ENCODE results near the gene AGBL2. TPM values are rescaled to one million over a fixed set of nuclear protein-coding genes. Genes with fewer than 3 reads are reported as not detected.
"Not testable (repeated sequence)": the region's sequence is repeated elsewhere in the genome, so short reads cannot be mapped to it uniquely, and the experiment has no call there.

Gene AGBL2
- total and polyA plus RNA-seq, 8 donors = 0.51 to 4.3 (median 1.2) TPM

DNA sequence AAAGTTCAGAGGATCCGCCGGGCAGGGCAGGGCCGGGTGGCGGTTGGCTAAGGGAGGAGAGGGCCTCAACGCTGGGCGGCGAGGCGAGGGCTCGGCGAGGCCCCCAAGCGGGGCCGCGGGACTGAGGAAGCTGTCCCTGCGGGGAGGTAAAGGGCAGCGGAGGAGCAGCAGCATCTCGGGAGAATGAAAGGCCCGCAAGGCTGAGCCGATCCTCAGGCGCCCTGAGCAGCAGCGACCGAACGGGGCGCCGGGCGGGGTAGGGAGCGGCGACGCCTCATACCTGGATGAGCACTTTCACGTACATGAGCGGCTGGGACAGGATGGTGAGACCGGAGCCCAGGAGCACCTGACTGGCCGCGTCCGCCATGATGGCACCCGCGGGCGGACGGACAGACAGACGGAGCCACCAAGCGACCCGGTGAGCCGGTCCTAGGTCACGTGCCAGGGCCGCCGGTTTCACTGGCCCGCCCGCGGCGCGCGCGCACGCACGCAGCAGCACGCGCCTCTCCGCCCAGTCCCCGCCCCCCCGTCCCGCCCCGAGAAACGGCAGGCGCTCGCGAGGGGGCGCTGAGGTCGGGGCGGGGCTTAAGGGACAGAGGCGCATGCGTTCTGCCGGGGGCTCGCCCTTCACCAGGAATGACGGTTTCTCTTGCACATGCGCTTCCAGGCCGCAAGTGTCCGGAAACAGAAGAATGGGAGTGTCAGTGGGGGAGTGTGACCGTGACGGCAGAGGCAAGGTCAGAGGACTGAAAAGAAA is 72.9 kb downstream of the AGBL2 start, which contains the start of gene MTCH2:
MTCH2 (minus strand) TSS at position 461 of the 757 bp plus-strand sequence; CDS start at position 367, 94 bp downstream.
- peak within 1 kb of the TSS; percentile 76 to 91 (median 86) for H3K27ac ChIP-seq
- no peaks in the 10 kb centered on the region for H3K9me3 ChIP-seq
- TF ChIP-seq, protein P1, sequence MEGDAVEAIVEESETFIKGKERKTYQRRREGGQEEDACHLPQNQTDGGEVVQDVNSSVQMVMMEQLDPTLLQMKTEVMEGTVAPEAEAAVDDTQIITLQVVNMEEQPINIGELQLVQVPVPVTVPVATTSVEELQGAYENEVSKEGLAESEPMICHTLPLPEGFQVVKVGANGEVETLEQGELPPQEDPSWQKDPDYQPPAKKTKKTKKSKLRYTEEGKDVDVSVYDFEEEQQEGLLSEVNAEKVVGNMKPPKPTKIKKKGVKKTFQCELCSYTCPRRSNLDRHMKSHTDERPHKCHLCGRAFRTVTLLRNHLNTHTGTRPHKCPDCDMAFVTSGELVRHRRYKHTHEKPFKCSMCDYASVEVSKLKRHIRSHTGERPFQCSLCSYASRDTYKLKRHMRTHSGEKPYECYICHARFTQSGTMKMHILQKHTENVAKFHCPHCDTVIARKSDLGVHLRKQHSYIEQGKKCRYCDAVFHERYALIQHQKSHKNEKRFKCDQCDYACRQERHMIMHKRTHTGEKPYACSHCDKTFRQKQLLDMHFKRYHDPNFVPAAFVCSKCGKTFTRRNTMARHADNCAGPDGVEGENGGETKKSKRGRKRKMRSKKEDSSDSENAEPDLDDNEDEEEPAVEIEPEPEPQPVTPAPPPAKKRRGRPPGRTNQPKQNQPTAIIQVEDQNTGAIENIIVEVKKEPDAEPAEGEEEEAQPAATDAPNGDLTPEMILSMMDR (IDR thresholded peaks at IDR 0.05) = peak in 3 of 4 donors; percentile 12 to 40 (median 16)
- intact Hi-C loops (cut with DNase I) = no loop called here
- ATAC-seq (peak; percentile 97 to 99 (median 98)), DNase-seq (peak; percentile 94 to 97 (median 96)), FAIRE-seq (no peak)
- H3K4me3 ChIP-seq = peak within 1 kb of the TSS; percentile 57 to 94 (median 74)
- no peaks in the 10 kb centered on the region for H3K27me3 ChIP-seq
- peaks cover 0 to 7% (median 0%) of the 10 kb centered on the region in 3 donors for H3K4me1 ChIP-seq
- 0 to 1% methylated on average over 41 to 78 of the region's 78 CpGs for WGBS, 2 donors
- peaks cover 0 to 7% (median 0%) of the 10 kb centered on the region in 3 donors for H3K36me3 ChIP-seq

DNA sequence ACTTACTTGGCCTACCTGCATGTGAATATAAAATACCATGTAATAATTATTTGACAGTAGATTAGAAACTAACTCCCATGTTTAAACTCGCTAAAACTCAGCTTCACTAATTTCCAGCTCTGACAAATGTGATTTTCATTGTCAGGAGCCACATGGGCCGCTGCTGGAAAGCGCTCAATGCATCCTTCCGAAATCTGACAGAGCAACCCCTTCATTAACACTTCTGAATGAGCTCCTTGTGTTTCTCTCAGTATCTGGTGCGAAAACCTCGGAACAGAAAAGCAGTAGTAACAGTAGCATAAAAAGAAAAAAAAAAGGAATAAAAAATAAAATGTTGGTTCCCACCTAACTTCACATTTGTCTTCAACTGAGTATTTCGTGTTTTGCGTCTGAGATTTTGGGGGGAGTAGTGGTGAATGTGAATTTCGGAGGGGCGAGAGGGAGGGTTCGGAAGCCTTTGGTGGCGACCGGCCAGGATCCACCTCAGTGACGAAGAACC is 73.5 kb downstream of the AGBL2 start:
- no peaks in the 10 kb centered on the region for H3K9me3 ChIP-seq
- TF ChIP-seq, protein P1 (IDR thresholded peaks at IDR 0.05) = no peak
- H3K4me1 ChIP-seq = peaks cover 0 to 7% (median 0%) of the 10 kb centered on the region in 3 donors
- intact Hi-C loops (cut with DNase I) = no loop called here
- ATAC-seq = no peak
- peak overlapping the region; percentile 76 to 91 (median 86) for H3K27ac ChIP-seq
- no peak for FAIRE-seq
- DNase-seq = no peak
- 4% methylated on average over 14 of the region's 14 CpGs for WGBS, 2 donors
- peaks cover 0 to 7% (median 0%) of the 10 kb centered on the region in 3 donors for H3K36me3 ChIP-seq
- H3K27me3 ChIP-seq = no peaks in the 10 kb centered on the region
- peak overlapping the region; percentile 57 to 94 (median 74) for H3K4me3 ChIP-seq

DNA sequence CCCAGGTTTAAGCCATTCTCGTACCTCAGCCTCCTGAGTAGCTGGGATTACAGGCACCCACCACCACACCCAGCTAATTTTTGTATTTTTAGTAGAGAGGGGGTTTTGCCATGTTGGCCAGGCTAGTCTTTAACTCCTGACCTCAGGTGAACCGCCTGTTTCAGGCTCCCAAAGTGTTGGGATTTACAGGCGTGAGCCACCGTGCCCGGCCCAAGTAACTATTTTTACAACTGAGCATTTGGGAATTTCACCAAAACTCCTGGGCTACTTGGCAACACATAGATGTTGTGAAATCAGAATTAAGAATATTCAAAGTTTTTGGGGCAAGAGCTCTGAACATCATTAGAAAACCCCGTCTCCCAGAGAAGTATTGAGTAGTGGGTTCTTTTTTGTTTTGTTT is 74.7 kb downstream of the AGBL2 start:
- DNase-seq; H3K27ac ChIP-seq; H3K9me3 ChIP-seq; H3K27me3 ChIP-seq; H3K36me3 ChIP-seq; intact Hi-C loops (cut with DNase I); ATAC-seq; H3K4me3 ChIP-seq; H3K4me1 ChIP-seq; FAIRE-seq: not testable (repeated sequence)
- 90 to 92% methylated on average over 6 of the region's 6 CpGs for WGBS, 2 donors

DNA sequence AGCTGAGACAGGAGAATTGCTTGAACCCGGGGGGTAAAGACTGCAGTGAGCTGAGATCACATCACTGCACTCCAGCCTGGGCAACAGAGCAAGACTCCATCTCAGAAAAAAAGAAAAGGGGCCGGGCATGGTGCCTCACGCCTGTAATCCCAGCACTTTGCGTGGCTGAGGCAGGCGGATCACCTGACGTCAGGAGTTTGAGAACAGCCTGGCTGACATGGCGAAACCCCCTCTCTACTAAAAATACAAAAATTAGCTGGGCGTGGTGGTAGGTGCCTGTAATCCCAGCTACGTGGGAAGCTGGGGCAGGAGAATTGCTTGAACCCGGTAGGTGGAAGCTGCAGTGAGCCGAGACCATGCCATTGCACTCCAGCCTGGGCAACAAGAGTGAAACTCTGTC is 78.8 kb downstream of the AGBL2 start:
- WGBS, 2 donors = 96 to 99% methylated on average over 11 of the region's 11 CpGs
- DNase-seq; FAIRE-seq; H3K27me3 ChIP-seq; H3K4me1 ChIP-seq; ATAC-seq; H3K4me3 ChIP-seq; H3K27ac ChIP-seq; H3K9me3 ChIP-seq; H3K36me3 ChIP-seq; intact Hi-C loops (cut with DNase I): not testable (repeated sequence)

DNA sequence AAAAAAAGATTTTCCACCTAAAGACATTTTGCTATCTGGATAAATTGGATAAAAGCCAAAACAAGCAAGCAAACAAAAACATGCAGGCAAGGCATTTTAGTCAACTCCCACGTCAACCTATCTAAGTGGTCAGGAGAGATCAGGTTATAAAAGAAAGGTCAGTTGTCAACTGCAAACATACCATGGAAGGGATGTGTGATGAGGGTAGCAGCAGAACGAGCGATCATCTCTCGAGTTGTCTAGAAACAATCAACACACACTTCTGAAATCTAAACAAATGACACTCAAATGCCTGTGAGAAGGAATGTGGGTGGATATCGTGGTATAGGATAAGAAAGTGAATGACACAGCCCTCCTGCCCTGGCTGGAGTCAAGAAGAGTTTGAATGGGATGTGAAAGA is 83.7 kb downstream of the AGBL2 start:
- Histone ChIP-seq H3K27me3 (no peaks in the 10 kb centered on the region), H3K4me1 (no peaks in the 10 kb centered on the region), H3K4me3 (no peak overlapping the region), H3K9me3 (no peaks in the 10 kb centered on the region), H3K36me3 (peaks cover 0 to 30% (median 0%) of the 10 kb centered on the region in 3 donors), H3K27ac (no peak overlapping the region)
- intact Hi-C loops (cut with DNase I) = no loop called here
- no peak for FAIRE-seq
- WGBS, 2 donors = 61 to 67% methylated on average over 5 of the region's 5 CpGs
- ATAC-seq = no peak
- TF ChIP-seq, protein P1 (IDR thresholded peaks at IDR 0.05) = no peak
- DNase-seq = no peak

DNA sequence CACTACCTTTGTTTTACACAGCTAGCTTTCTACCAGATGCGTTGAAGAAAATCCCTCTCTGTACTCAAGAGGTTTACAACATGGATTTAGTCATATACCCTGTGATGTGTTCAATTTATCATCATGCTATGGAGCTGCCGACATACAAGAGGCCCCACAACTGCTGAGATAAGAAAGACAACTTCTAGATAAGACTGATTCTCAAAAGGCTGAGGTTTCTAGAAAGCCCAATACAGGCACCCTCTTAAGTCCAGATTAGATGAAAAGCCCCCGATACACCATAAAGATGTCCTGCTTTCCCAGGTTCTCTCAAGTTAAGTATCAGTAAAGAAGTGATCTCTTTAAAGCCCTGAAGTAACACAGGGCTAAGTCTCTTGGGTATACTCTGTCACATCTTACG is 87.1 kb downstream of the AGBL2 start:
- H3K27me3 ChIP-seq = no peaks in the 10 kb centered on the region
- intact Hi-C loops (cut with DNase I) = no loop called here
- no peak for DNase-seq
- H3K36me3 ChIP-seq = peaks cover 0 to 48% (median 0%) of the 10 kb centered on the region in 3 donors
- H3K4me1 ChIP-seq = no peaks in the 10 kb centered on the region
- H3K27ac ChIP-seq = no peak overlapping the region
- TF ChIP-seq, protein P1 (IDR thresholded peaks at IDR 0.05) = no peak
- WGBS, 2 donors = 84 to 89% methylated on average over 4 of the region's 4 CpGs
- no peak overlapping the region for H3K4me3 ChIP-seq
- H3K9me3 ChIP-seq = no peaks in the 10 kb centered on the region
- ATAC-seq = no peak
- FAIRE-seq = no peak
